ENCODE data around the gene LSM3.

Gene LSM3

DNA sequence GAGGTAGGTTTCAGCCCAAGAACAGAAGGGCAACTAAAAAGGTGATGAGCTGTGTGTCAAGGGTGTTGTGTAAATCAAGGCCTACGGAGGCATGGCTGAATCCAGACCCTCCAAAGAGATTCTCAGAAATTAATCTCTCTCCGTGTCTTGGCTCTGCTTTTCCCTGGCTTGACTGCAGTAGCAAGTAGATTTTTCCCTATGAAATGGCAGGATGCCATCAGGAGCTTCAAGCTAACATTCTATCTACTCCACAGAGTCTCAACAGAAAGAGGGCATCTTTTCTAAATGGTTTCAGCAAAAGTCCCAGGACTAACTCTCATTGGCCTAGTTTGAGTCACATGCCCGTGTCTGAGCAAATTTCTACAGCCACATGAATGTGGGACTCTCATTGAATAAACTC is 58.3 kb downstream of the LSM3 start:
- TF ChIP-seq, protein P1, sequence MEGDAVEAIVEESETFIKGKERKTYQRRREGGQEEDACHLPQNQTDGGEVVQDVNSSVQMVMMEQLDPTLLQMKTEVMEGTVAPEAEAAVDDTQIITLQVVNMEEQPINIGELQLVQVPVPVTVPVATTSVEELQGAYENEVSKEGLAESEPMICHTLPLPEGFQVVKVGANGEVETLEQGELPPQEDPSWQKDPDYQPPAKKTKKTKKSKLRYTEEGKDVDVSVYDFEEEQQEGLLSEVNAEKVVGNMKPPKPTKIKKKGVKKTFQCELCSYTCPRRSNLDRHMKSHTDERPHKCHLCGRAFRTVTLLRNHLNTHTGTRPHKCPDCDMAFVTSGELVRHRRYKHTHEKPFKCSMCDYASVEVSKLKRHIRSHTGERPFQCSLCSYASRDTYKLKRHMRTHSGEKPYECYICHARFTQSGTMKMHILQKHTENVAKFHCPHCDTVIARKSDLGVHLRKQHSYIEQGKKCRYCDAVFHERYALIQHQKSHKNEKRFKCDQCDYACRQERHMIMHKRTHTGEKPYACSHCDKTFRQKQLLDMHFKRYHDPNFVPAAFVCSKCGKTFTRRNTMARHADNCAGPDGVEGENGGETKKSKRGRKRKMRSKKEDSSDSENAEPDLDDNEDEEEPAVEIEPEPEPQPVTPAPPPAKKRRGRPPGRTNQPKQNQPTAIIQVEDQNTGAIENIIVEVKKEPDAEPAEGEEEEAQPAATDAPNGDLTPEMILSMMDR (IDR thresholded peaks at IDR 0.05; ENCODE audit: extremely low read depth, missing control alignments) = no peak
- DNase-seq (ENCODE audit: low spot score) = no peak

DNA sequence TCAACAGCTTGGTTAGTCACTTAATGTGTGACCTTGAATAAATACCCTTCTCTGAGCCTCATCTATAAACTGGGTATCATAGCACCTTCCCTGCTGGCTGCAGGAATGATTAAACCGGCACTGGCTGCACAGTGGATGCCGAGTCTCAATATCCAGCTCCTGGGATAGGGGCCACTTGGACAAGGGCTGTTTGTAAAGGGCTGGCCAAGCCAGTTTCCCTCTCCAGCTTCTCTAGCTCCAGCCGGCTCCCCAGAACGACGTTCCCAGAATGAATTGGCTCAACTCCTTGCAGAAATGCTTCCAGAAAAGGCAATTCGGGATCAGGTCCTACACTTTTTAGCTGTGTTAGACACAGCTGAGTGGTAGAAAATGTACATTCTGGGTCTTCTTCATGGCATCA is 58.8 kb downstream of the LSM3 start:
- DNase-seq (ENCODE audit: low spot score) = no peak
- TF ChIP-seq, protein P1 (IDR thresholded peaks at IDR 0.05; ENCODE audit: extremely low read depth, missing control alignments) = no peak

DNA sequence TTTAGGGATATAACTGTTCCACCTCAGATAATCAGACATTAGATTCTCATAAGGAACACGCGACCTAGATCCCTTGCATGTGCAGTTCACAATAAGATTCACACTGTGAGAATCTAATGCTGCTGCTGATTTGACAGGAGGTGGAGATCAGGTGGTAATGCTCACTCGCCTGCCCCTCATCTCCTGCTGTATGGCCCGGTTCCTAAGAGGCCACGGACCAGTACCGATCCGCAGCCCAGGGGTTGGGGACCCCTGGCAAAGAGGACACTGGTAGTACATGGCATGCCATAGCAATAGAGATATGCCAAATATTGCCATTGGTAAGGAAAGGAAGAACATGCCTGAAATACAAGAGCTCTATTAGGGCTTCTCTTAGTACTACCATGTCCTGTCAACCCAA is 59.7 kb downstream of the LSM3 start:
- TF ChIP-seq, protein P1 (IDR thresholded peaks at IDR 0.05; ENCODE audit: extremely low read depth, missing control alignments) = no peak
- DNase-seq (ENCODE audit: low spot score) = no peak

DNA sequence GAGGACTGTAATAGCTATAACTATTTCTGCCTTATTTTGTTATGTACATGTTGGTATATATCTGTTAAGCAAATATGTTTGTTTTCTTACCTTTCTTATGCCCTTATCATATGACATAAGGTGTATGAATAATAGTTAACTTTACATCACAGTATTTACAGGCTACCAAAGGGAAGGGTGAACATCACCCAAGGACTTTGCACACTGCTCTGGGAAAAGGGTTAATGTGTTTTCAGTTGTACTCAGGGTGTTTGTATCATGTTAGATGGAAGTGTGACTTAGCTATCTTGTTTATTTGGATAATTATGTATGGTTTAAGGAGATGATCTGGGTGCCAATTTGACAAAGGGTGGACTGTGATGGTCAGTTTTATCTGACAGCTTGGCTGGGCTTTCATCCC is 60.3 kb downstream of the LSM3 start:
- DNase-seq (ENCODE audit: low spot score) = no peak
- TF ChIP-seq, protein P1 (IDR thresholded peaks at IDR 0.05; ENCODE audit: extremely low read depth, missing control alignments) = no peak

DNA sequence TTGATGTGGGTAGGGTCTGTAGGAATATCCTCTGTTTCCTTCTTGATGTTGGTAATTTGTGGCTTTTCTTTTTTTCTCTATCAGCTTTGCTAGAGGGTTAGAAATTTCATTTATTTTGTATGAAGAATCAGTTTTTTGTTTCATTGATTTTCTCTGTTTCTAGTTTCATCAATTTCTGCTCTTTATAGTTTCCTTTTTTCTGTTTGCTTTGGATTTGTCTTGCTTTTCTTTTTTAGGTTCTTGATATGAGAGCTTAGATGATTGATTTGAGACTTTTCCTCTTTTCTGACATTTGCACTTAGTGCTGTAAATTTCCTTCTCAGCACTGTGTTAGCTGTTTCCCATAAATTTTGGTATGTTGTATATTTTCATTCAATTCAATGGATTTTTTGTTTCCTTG is 61.3 kb downstream of the LSM3 start:
- TF ChIP-seq, protein P1 (IDR thresholded peaks at IDR 0.05; ENCODE audit: extremely low read depth, missing control alignments) = no peak

DNA sequence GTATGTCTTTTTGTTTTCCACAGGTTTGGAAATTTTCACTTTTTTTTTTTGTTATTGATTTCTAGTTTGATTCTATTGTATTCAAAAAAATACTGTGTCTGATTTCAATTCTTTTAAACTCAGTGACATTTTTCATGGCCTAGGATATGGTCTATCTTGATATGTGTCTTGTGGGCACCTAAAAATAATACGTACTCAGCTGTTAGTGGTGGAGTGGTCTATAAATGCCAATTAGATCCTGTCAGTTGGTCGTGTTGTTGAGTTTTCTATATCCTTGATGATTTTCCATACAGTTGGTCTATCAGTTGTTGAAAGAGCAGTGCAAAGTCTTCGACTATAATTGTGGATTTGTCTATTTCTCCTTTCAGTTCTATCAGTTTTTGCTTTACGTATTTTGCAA is 61.7 kb downstream of the LSM3 start:
- TF ChIP-seq, protein P1 (IDR thresholded peaks at IDR 0.05; ENCODE audit: extremely low read depth, missing control alignments) = no peak
- no peak for DNase-seq (ENCODE audit: low spot score)

More for the DNA sequence above, 61.3 kb downstream of the LSM3 start:
- no peak for DNase-seq (ENCODE audit: low spot score)

DNA sequence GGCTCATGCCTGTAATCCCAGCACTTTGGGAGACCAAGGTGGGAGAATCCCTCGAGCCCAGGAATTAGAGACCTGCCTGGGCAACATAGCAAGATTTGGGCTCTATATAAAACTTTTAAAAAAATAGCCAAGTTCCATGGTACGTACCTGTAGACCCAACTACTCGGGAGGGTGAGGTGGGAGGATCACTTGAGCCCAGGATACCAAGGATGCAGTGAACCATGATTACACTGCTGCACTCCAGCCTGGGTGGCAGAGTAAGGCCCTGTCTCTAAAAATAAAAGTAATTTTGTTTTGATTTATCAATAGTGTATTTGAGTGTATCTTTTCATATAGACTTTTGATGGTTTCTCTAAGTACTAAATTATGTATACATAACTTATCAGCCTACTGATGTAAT is 63.1 kb downstream of the LSM3 start:
- no peak for DNase-seq (ENCODE audit: low spot score)
- TF ChIP-seq, protein P1 (IDR thresholded peaks at IDR 0.05; ENCODE audit: extremely low read depth, missing control alignments) = no peak

Measured in GM20000 (cell line).